HG03045 (cell line): ENCODE results near the gene NIM1K.
"Not testable (repeated sequence)": the region's sequence is repeated elsewhere in the genome, so short reads cannot be mapped to it uniquely, and the experiment has no call there.

Source experiments
- ATAC-seq: cut with Tn5 transposase; IDR thresholded peaks from one replicate; pipeline ENCODE4 v1.9.1; 2021; ENCODE audit warnings: mild to moderate bottlenecking, moderate library complexity; ENCODE audit not compliant: unreplicated experiment

Gene NIM1K

GRCh38 chr5:43312076-43312661 lies 120.1 kb downstream of the NIM1K start:
- ATAC-seq, result no peak

GRCh38 chr5:43312699-43313034 lies 120.6 kb downstream of the NIM1K start:
- peak; percentile 1 for ATAC-seq

- ATAC-seq, result peak; percentile 96
Measured at GRCh38 chr5:43313035-43313853, 121.2 kb downstream of the NIM1K start, which contains the start of gene HMGCS1. HMGCS1 (minus strand) TSS chr5:43313412; CDS start chr5:43298965, 14,447 bp downstream.

GRCh38 chr5:43313854-43314457 lies 121.9 kb downstream of the NIM1K start:
- ATAC-seq, result no peak

GRCh38 chr5:43314724-43315123 lies 122.7 kb downstream of the NIM1K start:
- ATAC-seq, result no peak

GRCh38 chr5:43315263-43315662 lies 123.2 kb downstream of the NIM1K start:
- no peak for ATAC-seq

- ATAC-seq, result no peak
Measured at GRCh38 chr5:43315682-43316081, 123.7 kb downstream of the NIM1K start.

- no peak for ATAC-seq
Measured at GRCh38 chr5:43316421-43316820, 124.4 kb downstream of the NIM1K start.

- no peak for ATAC-seq
Measured at GRCh38 chr5:43320846-43321245, 128.8 kb downstream of the NIM1K start.

GRCh38 chr5:43323488-43323887 lies 131.5 kb downstream of the NIM1K start:
- ATAC-seq, result not testable (repeated sequence)

GRCh38 chr5:43325624-43326023 lies 133.6 kb downstream of the NIM1K start:
- ATAC-seq, result not testable (repeated sequence)
